ENCODE measurements around the gene POLL. TPM values are rescaled to one million over a fixed set of nuclear protein-coding genes. Genes with fewer than 3 reads are reported as not detected.

POLL gene
- total and polyA plus RNA-seq, 2 of the 4 experiments (the other 2 are of a cell fraction): 6.3 to 23.7 TPM

- peaks cover 5% of the 10 kb centered on the region for H3K4me1 ChIP-seq (ENCODE audit: control insufficient read depth, insufficient read depth, low read length)
- no peak overlapping the region for H2AK9ac ChIP-seq (replicated peaks; ENCODE audit: low read depth, low read length, poor library complexity)
- no peak overlapping the region for H3K23ac ChIP-seq (ENCODE audit: low read depth, low read length)
- no peak overlapping the region for H4K5ac ChIP-seq (ENCODE audit: low read depth, low read length)
- CTCF ChIA-PET: interaction anchor here (0.5 kb wide), 1 partner anchor 1297 kb away, joined by 3 read pairs; no protein-coding TSS in a partner anchor
- intact Hi-C loops (cut with micrococcal nuclease) (no loop called here), in situ Hi-C loops (cut with MboI; ENCODE audit: low sequenced_read_pairs) (loop anchor here (5.0 kb wide), 1 partner anchor 360 kb away; no protein-coding TSS in a partner anchor), dilution Hi-C loops (cut with HindIII; ENCODE audit: low sequenced_read_pairs, unreplicated experiment) (no loop called here)
- H3K27ac ChIP-seq (ENCODE audit: insufficient read depth, low read length): no peak overlapping the region
- H3K56ac ChIP-seq (ENCODE audit: extremely low read depth, insufficient read depth, low read length): no peak overlapping the region
- TF ChIP-seq MAZ (IDR thresholded peaks at IDR 0.05; ENCODE audit: borderline replicate concordance, low read depth, low read length): no peak
- no peak for TF ChIP-seq RAD21 (IDR thresholded peaks at IDR 0.05; ENCODE audit: low read length)
- TF ChIP-seq RCOR1 (IDR thresholded peaks at IDR 0.05; ENCODE audit: insufficient replicate concordance, low read length): no peak
- TF ChIP-seq SMC3 (IDR thresholded peaks at IDR 0.05; ENCODE audit: low read depth, low read length): no peak
- no peak for TF ChIP-seq USF2 (IDR thresholded peaks at IDR 0.05; ENCODE audit: low read depth, low read length)
- no peak for TF ChIP-seq ELK1 (IDR thresholded peaks at IDR 0.05; ENCODE audit: borderline replicate concordance, low read depth, low read length)
- no peak for TF ChIP-seq CTCF (conservative IDR thresholded peaks at IDR 0.05; ENCODE audit: low read depth, low read length)
- TF ChIP-seq MXI1 (IDR thresholded peaks at IDR 0.05; ENCODE audit: borderline replicate concordance, low read depth, low read length): no peak
- no peak for TF ChIP-seq FOS (IDR thresholded peaks at IDR 0.05; ENCODE audit: low read depth, low read length)
- TF ChIP-seq POLR2A (IDR thresholded peaks at IDR 0.05; ENCODE audit: low read depth, low read length): no peak
- no peak for TF ChIP-seq NFE2L2 (IDR thresholded peaks at IDR 0.05; ENCODE audit: low read depth, low read length)
- no peak for TF ChIP-seq CHD1 (IDR thresholded peaks at IDR 0.05; ENCODE audit: low read depth, low read length)
- TF ChIP-seq BHLHE40 (IDR thresholded peaks at IDR 0.05; ENCODE audit: low read depth, low read length): no peak
- no peak for TF ChIP-seq MAFK (IDR thresholded peaks at IDR 0.05; ENCODE audit: low read depth, low read length)
- TF ChIP-seq CEBPB (IDR thresholded peaks at IDR 0.05; ENCODE audit: low read depth, low read length): no peak
- TF ChIP-seq RFX5 (IDR thresholded peaks at IDR 0.05; ENCODE audit: low read depth, low read length): no peak
- no peak overlapping the region for H3K4me2 ChIP-seq (ENCODE audit: low read depth, low read length)
- no peak overlapping the region for H3K9ac ChIP-seq (ENCODE audit: low read depth, low read length)
- WGBS, 2 experiments (ENCODE audit: extremely low coverage in 2 of 2, insufficient read length in 1 of 2): no CpG with 5 or more reads among the region's 7 CpGs
- no peak overlapping the region for H2BK15ac ChIP-seq (ENCODE audit: low read depth, low read length)
- DNase-seq (no peak), ATAC-seq (ENCODE audit: low read depth) (no peak)
- H2BK20ac ChIP-seq (ENCODE audit: low read depth, low read length): no peak overlapping the region
- no peak overlapping the region for H2BK120ac ChIP-seq (ENCODE audit: low read depth, low read length)
- no peak overlapping the region for H3K18ac ChIP-seq (ENCODE audit: low read depth, low read length)
- no TSS peak for BruUV-seq (replicated peaks)
- H3K14ac ChIP-seq (replicated peaks; ENCODE audit: low read depth, low read length): no peak overlapping the region
- POLR2A ChIA-PET (ENCODE audit: unreplicated experiment): no interaction called here
- no peak overlapping the region for H3K4ac ChIP-seq (ENCODE audit: low read depth, low read length)
- H2AK5ac ChIP-seq (ENCODE audit: low read depth, low read length): no peak overlapping the region
- no peak overlapping the region for H2BK5ac ChIP-seq (ENCODE audit: low read depth, low read length, poor library complexity, severe bottlenecking)
- H3K36me3 ChIP-seq (ENCODE audit: control insufficient read depth, insufficient read depth, low read length): no peaks in the 10 kb centered on the region
- peaks cover 26% of the 10 kb centered on the region for H3K27me3 ChIP-seq (ENCODE audit: control insufficient read depth, insufficient read depth, low read length)
- H2AFZ ChIP-seq (replicated peaks; ENCODE audit: low read length, poor library complexity): no peak overlapping the region
- H4K91ac ChIP-seq (ENCODE audit: insufficient read depth, low read depth, low read length): no peak overlapping the region
- H4K8ac ChIP-seq (ENCODE audit: low read depth in 2 of 2, low read length in 2 of 2): no peak overlapping the region
- peaks cover 7% of the 10 kb centered on the region for H3K9me3 ChIP-seq (ENCODE audit: control insufficient read depth, insufficient read depth, low read length)
- H3K4me3 ChIP-seq (ENCODE audit: insufficient read depth, low read depth, low read length): no peak overlapping the region
- H3K9me1 ChIP-seq (ENCODE audit: insufficient read depth, low read length): peaks cover 3% of the 10 kb centered on the region
- no peaks in the 10 kb centered on the region for H4K20me1 ChIP-seq (ENCODE audit: insufficient read depth, low read length)
- H3K79me1 ChIP-seq (ENCODE audit: low read depth in 1 of 2, low read length in 2 of 2): no peaks in the 10 kb centered on the region
These were observed 15.9 kb downstream of the POLL start for GRCh38 chr10:101572126-101572525.

Data from IMR-90 (cell line).